IMR-90 (cell line): ENCODE results near the gene CDHR3. TPM values are rescaled to one million over a fixed set of nuclear protein-coding genes. Genes with fewer than 3 reads are reported as not detected.

Experiments
- ATAC-seq: fragments of 200-7000 bp; cut with Tn5 transposase; 2 replicates; pipeline ENCODE4 v1.9.1; 2020; ENCODE audit warnings: low read depth, mild to moderate bottlenecking, moderate library complexity
- BruUV-seq: library from RNA; stranded (reverse); fragments of 400-500 nt; replicated peaks from 2 replicates; lab custom pipeline; 2021; lab: Mats Ljungman, UMichigan
- CTCF ChIA-PET: fragments of 300-600 bp; formaldehyde crosslinking; extraction: SDS; loops from one replicate; lab custom pipeline; 2021; ENCODE audit warnings: antibody characterized with exemption; lab: Yijun Ruan, JAX
- POLR2A ChIA-PET: fragments of 300-600 bp; sonication (Branson Sonifier 250); formaldehyde crosslinking; loops from one replicate; lab custom pipeline; 2022; ENCODE audit warnings: antibody characterized with exemption; ENCODE audit not compliant: unreplicated experiment; lab: Charles Lee
- DNase-seq: peaks from one replicate; pipeline ENCODE4 v3.0.0; 2013
- H2AFZ ChIP-seq: replicated peaks from 2 replicates; pipeline ENCODE3; 2013; ENCODE audit warnings: low read length, mild to moderate bottlenecking; ENCODE audit not compliant: poor library complexity
- H2AK5ac ChIP-seq: 2 replicates; pipeline ENCODE4 v1.6.1; 2013; ENCODE audit warnings: low read depth, low read length, inconsistent platforms
- H2AK9ac ChIP-seq: replicated peaks from 2 replicates; pipeline ENCODE3; 2013; ENCODE audit warnings: mild to moderate bottlenecking, low read depth, low read length, moderate library complexity; ENCODE audit not compliant: poor library complexity
- H2BK120ac ChIP-seq: 2 replicates; pipeline ENCODE4 v1.6.1; 2013; ENCODE audit warnings: low read depth, low read length, inconsistent platforms
- H2BK15ac ChIP-seq: 3 replicates; pipeline ENCODE4 v1.6.1; 2013; ENCODE audit warnings: low read depth, low read length, inconsistent platforms
- H2BK20ac ChIP-seq: 2 replicates; pipeline ENCODE4 v1.6.1; 2013; ENCODE audit warnings: low read depth, mild to moderate bottlenecking, inconsistent platforms, low read length, moderate library complexity
- H2BK5ac ChIP-seq: 2 replicates; pipeline ENCODE4 v1.6.1; 2013; ENCODE audit warnings: mild to moderate bottlenecking, low read depth, low read length, inconsistent platforms; ENCODE audit not compliant: poor library complexity, severe bottlenecking
- H3K14ac ChIP-seq: replicated peaks from 2 replicates; pipeline ENCODE4 v1.6.1; 2013; ENCODE audit warnings: low read depth, low read length, inconsistent platforms
- H3K18ac ChIP-seq: 2 replicates; pipeline ENCODE4 v1.6.1; 2013; ENCODE audit warnings: low read depth, low read length, control low read depth
- H3K23ac ChIP-seq: 2 replicates; pipeline ENCODE4 v1.6.1; 2013; ENCODE audit warnings: low read depth, low read length, inconsistent platforms
- H3K27ac ChIP-seq: 2 replicates; pipeline ENCODE4 v1.5.1; 2013; ENCODE audit warnings: mild to moderate bottlenecking, control low read depth, low read length; ENCODE audit not compliant: insufficient read depth
- H3K27me3 ChIP-seq: 2 replicates; pipeline ENCODE4 v1.6.1; 2013; ENCODE audit warnings: low read length; ENCODE audit not compliant: control insufficient read depth, insufficient read depth
- H3K36me3 ChIP-seq: 2 replicates; pipeline ENCODE4 v1.6.1; 2013; ENCODE audit warnings: low read length, mixed read lengths; ENCODE audit not compliant: control insufficient read depth, insufficient read depth
- H3K4ac ChIP-seq: 2 replicates; pipeline ENCODE4 v1.6.1; 2013; ENCODE audit warnings: low read depth, low read length, inconsistent platforms
- H3K4me1 ChIP-seq: 2 replicates; pipeline ENCODE4 v1.6.1; 2013; ENCODE audit warnings: low read length, mixed read lengths; ENCODE audit not compliant: control insufficient read depth, insufficient read depth
- H3K4me2 ChIP-seq: 2 replicates; pipeline ENCODE4 v1.6.1; 2013; ENCODE audit warnings: low read depth, mild to moderate bottlenecking, control low read depth, low read length, moderate library complexity
- H3K4me3 ChIP-seq: 2 replicates; pipeline ENCODE4 v1.5.1; 2013; ENCODE audit warnings: low read depth, mild to moderate bottlenecking, control low read depth, low read length, moderate library complexity; ENCODE audit not compliant: insufficient read depth
- H3K56ac ChIP-seq: 2 replicates; pipeline ENCODE4 v1.6.1; 2013; ENCODE audit warnings: low read length, inconsistent platforms; ENCODE audit not compliant: insufficient read depth; ENCODE audit errors: extremely low read depth
- H3K79me1 ChIP-seq, 2 experiments: 2 replicates each; pipeline ENCODE4 v1.6.1; 2013; ENCODE audit warnings: low read length in 2 of 2, inconsistent platforms in 1 of 2, low read depth in 1 of 2
- H3K9ac ChIP-seq: 2 replicates; pipeline ENCODE4 v1.6.1; 2013; ENCODE audit warnings: low read depth, low read length, control low read depth
- H3K9me1 ChIP-seq: 2 replicates; pipeline ENCODE4 v1.6.1; 2013; ENCODE audit warnings: low read length, inconsistent platforms; ENCODE audit not compliant: insufficient read depth
- H3K9me3 ChIP-seq: 2 replicates; pipeline ENCODE4 v1.6.1; 2013; ENCODE audit warnings: low read length; ENCODE audit not compliant: control insufficient read depth, insufficient read depth
- H4K20me1 ChIP-seq: 2 replicates; pipeline ENCODE4 v1.6.1; 2013; ENCODE audit warnings: low read length, inconsistent platforms; ENCODE audit not compliant: insufficient read depth
- H4K5ac ChIP-seq: 2 replicates; pipeline ENCODE4 v1.6.1; 2013; ENCODE audit warnings: mild to moderate bottlenecking, low read depth, low read length, control low read depth
- H4K8ac ChIP-seq, 2 experiments: 2 replicates each; pipeline ENCODE4 v1.6.1; 2013; ENCODE audit warnings: low read depth in 2 of 2, low read length in 2 of 2, control low read depth in 1 of 2, inconsistent platforms in 1 of 2
- H4K91ac ChIP-seq: 2 replicates; pipeline ENCODE4 v1.6.1; 2013; ENCODE audit warnings: low read depth, low read length, inconsistent platforms; ENCODE audit not compliant: insufficient read depth
- BHLHE40 ChIP-seq: fragments of 150-350 bp; IDR thresholded peaks from 2 replicates; pipeline ENCODE4 v1.6.1; 2016; ENCODE audit warnings: mild to moderate bottlenecking, low read depth, low read length
- CEBPB ChIP-seq: IDR thresholded peaks from 2 replicates; pipeline ENCODE4 v1.6.1; 2012; ENCODE audit warnings: low read depth, low read length, improper control_type of control experiment
- CHD1 ChIP-seq: IDR thresholded peaks from 2 replicates; pipeline ENCODE4 v1.6.1; 2012; ENCODE audit warnings: low read depth, low read length, improper control_type of control experiment
- ELK1 ChIP-seq: fragments of 150-350 bp; IDR thresholded peaks from 2 replicates; pipeline ENCODE4 v1.6.1; 2016; ENCODE audit warnings: low read depth, mild to moderate bottlenecking, low read length, moderate library complexity, borderline replicate concordance
- FOS ChIP-seq: fragments of 150-350 bp; IDR thresholded peaks from 2 replicates; pipeline ENCODE4 v1.6.1; 2016; ENCODE audit warnings: low read depth, low read length
- MAZ ChIP-seq: IDR thresholded peaks from 2 replicates; pipeline ENCODE4 v1.6.1; 2012; ENCODE audit warnings: low read depth, mild to moderate bottlenecking, low read length, improper control_type of control experiment, moderate library complexity, borderline replicate concordance
- MXI1 ChIP-seq: IDR thresholded peaks from 2 replicates; pipeline ENCODE4 v1.6.1; 2012; ENCODE audit warnings: low read depth, mild to moderate bottlenecking, low read length, moderate library complexity, borderline replicate concordance
- POLR2A ChIP-seq: IDR thresholded peaks from 2 replicates; pipeline ENCODE4 v1.6.1; 2012; ENCODE audit warnings: mild to moderate bottlenecking, low read depth, low read length
- RAD21 ChIP-seq: IDR thresholded peaks from 2 replicates; pipeline ENCODE4 v1.6.1; 2012; ENCODE audit warnings: low read length, improper control_type of control experiment
- RCOR1 ChIP-seq: IDR thresholded peaks from 2 replicates; pipeline ENCODE4 v1.6.1; 2012; ENCODE audit warnings: mild to moderate bottlenecking, low read length, improper control_type of control experiment; ENCODE audit not compliant: insufficient replicate concordance
- RFX5 ChIP-seq: IDR thresholded peaks from 2 replicates; pipeline ENCODE4 v1.8.0; 2012; ENCODE audit warnings: low read depth, mild to moderate bottlenecking, low read length, moderate library complexity
- SMC3 ChIP-seq: fragments of 150-350 bp; IDR thresholded peaks from 2 replicates; pipeline ENCODE4 v1.6.1; 2016; ENCODE audit warnings: low read depth, mild to moderate bottlenecking, antibody characterized with exemption, low read length, moderate library complexity
- WGBS, 2 experiments: methylation state at CpG; one replicate each; pipeline versions ENCODE4 v1.1.5 to v1.1.7; 2013; ENCODE audit warnings: missing lambda C conversion rate in 2 of 2; ENCODE audit not compliant: insufficient read length in 1 of 2; ENCODE audit errors: extremely low coverage in 2 of 2; 5-methylcytosine and 5-hydroxymethylcytosine counted together
- dilution Hi-C: fragments of 300-500 bp; cut with HindIII; formaldehyde crosslinking; loops from one replicate; pipeline ENCODE4 v1.14.3; 2018; ENCODE audit warnings: low sequenced_read_pairs; ENCODE audit not compliant: unreplicated experiment
- in situ Hi-C: fragments of 300-500 bp; cut with MboI; formaldehyde crosslinking; loops from 3 replicates; pipeline ENCODE4 v1.14.3; 2019; ENCODE audit warnings: low sequenced_read_pairs, inconsistent platforms, mixed read lengths
- intact Hi-C: fragments of 100-400 bp; cut with micrococcal nuclease; formaldehyde crosslinking; loops from 2 replicates; pipeline ENCODE4 v1.10.0; 2022
- polyA plus RNA-seq, 3 experiments: library from polyadenylated mRNA; depleted of rRNA; stranded (reverse); fragments of >200 nt; gene quantifications; 2 replicates each; pipeline ENCODE4 v1.2.3, GENCODE V29; 2012; ENCODE audit warnings: low replicate concordance in 1 of 3
- total RNA-seq: library from RNA; depleted of rRNA; stranded (reverse); fragments of >200 nt; gene quantifications from 2 replicates; pipeline ENCODE4 v1.2.3, GENCODE V29; 2012
- TF ChIP-seq, protein P1 (sequence below): fragments of 150-350 bp; IDR thresholded peaks from 2 replicates; pipeline ENCODE4 v1.6.1; 2017; ENCODE audit warnings: mild to moderate bottlenecking, antibody characterized with exemption, low read length, low read depth

The CDHR3 gene
- total and polyA plus RNA-seq, 2 of the 4 experiments (the other 2 are of a cell fraction) = 0.96 to 1.6 TPM

DNA sequence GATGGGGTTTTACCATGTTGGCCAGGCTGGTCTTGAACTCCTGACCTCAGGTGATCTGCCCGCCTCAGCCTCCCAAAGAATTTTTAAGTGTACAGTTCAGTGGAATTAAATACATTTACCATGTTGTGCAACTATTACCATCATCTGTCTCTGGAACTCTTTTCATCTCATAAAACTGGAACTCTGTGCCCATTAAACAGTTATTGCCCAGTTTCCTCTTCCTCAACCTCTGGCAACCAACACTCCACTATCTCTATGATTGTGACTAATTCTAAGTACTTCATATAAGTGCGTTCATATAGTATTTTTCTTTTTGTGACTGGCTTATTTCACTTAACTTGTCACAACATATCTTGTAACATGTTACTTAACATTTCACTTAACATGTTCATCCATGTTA is 45.4 kb upstream of the CDHR3 start:
- POLR2A ChIA-PET = no interaction called here
- H3K9ac ChIP-seq = no peak overlapping the region
- in situ Hi-C loops (no loop called here), intact Hi-C loops (no loop called here), dilution Hi-C loops (no loop called here)
- no CpG with 5 or more reads among the region's 2 CpGs for whole genome bisulfite sequencing, 2 experiments
- no peak overlapping the region for H2BK20ac ChIP-seq
- TF ChIP-seq MXI1 (no peak), FOS (no peak), POLR2A (no peak), BHLHE40 (no peak), SMC3 (no peak), CHD1 (no peak), RAD21 (no peak), RCOR1 (no peak), RFX5 (no peak), ELK1 (no peak), MAZ (no peak), CEBPB (no peak)
- TF ChIP-seq, protein P1, sequence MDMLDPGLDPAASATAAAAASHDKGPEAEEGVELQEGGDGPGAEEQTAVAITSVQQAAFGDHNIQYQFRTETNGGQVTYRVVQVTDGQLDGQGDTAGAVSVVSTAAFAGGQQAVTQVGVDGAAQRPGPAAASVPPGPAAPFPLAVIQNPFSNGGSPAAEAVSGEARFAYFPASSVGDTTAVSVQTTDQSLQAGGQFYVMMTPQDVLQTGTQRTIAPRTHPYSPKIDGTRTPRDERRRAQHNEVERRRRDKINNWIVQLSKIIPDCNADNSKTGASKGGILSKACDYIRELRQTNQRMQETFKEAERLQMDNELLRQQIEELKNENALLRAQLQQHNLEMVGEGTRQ = no peak
- peaks cover 6% of the 10 kb centered on the region; the same call in 1 of the 2 replicates for H3K9me1 ChIP-seq
- no peak overlapping the region for H4K91ac ChIP-seq
- H3K14ac ChIP-seq = no peak overlapping the region
- no peak overlapping the region for H3K23ac ChIP-seq
- CTCF ChIA-PET = no interaction called here
- ATAC-seq = no peak
- H2BK15ac ChIP-seq = no peak overlapping the region
- H3K18ac ChIP-seq = no peak overlapping the region
- no peak overlapping the region for H2BK120ac ChIP-seq
- no peak overlapping the region for H3K4ac ChIP-seq
- H2BK5ac ChIP-seq = no peak overlapping the region
- no peak overlapping the region for H3K4me2 ChIP-seq
- H3K27ac ChIP-seq = no peak overlapping the region
- H2AFZ ChIP-seq = no peak overlapping the region
- no peaks in the 10 kb centered on the region for H3K79me1 ChIP-seq
- H3K36me3 ChIP-seq = peaks cover 4% of the 10 kb centered on the region; the same call in 1 of the 2 replicates
- H3K56ac ChIP-seq = no peak overlapping the region
- no peak overlapping the region for H4K5ac ChIP-seq
- no peak overlapping the region for H4K8ac ChIP-seq
- H3K9me3 ChIP-seq = no peaks in the 10 kb centered on the region
- no peak overlapping the region for H2AK9ac ChIP-seq
- H3K4me3 ChIP-seq = no peak overlapping the region
- H3K4me1 ChIP-seq = peaks cover 1% of the 10 kb centered on the region; the same call in 1 of the 2 replicates
- DNase-seq = no peak
- H2AK5ac ChIP-seq = no peak overlapping the region
- no TSS peak for BruUV-seq
- no peaks in the 10 kb centered on the region for H3K27me3 ChIP-seq
- 0 out of 2 replicates have a peak, but pooled peaks cover 4% of the 10 kb centered on the region for H4K20me1 ChIP-seq
